ENCODE results near the gene ZNF157. TPM values are rescaled to one million over a fixed set of nuclear protein-coding genes. Genes with fewer than 3 reads are reported as not detected.

ZNF157 gene
- total and polyA plus RNA-seq, 10 of the 15 experiments (the other 5 are each of a cell fraction or from before 2014, with no cell fraction given), result 0.05 to 0.18 (median 0.12) TPM; not detected in 4

DNA sequence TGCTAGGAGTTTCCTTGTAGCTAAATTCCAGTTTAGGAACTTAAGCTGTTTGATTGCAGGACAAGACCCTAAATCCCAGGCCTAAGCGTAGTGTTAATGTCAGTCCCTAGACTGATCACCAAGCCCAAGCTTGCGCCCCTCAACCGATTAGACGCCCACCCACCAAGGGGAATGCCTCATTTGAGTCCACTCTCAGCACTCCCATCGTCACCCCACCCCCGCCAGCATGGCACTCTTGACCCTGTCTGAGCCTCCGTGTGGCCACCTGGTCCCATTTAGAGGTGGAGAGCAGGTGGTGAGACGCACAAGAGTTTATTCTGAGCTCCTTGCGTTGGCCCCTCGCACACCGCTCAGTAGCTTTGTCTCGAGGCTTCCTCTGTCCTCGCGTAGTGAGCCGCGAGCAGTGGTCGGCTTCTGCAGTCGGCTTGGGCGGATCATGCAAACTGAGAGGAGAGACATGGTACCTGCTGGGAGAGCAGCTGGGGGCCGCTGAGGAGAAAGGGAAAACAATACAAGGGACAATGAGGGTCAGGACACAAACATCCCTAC is 48.5 kb upstream of the ZNF157 start (continued):
- TF ChIP-seq, protein P1, sequence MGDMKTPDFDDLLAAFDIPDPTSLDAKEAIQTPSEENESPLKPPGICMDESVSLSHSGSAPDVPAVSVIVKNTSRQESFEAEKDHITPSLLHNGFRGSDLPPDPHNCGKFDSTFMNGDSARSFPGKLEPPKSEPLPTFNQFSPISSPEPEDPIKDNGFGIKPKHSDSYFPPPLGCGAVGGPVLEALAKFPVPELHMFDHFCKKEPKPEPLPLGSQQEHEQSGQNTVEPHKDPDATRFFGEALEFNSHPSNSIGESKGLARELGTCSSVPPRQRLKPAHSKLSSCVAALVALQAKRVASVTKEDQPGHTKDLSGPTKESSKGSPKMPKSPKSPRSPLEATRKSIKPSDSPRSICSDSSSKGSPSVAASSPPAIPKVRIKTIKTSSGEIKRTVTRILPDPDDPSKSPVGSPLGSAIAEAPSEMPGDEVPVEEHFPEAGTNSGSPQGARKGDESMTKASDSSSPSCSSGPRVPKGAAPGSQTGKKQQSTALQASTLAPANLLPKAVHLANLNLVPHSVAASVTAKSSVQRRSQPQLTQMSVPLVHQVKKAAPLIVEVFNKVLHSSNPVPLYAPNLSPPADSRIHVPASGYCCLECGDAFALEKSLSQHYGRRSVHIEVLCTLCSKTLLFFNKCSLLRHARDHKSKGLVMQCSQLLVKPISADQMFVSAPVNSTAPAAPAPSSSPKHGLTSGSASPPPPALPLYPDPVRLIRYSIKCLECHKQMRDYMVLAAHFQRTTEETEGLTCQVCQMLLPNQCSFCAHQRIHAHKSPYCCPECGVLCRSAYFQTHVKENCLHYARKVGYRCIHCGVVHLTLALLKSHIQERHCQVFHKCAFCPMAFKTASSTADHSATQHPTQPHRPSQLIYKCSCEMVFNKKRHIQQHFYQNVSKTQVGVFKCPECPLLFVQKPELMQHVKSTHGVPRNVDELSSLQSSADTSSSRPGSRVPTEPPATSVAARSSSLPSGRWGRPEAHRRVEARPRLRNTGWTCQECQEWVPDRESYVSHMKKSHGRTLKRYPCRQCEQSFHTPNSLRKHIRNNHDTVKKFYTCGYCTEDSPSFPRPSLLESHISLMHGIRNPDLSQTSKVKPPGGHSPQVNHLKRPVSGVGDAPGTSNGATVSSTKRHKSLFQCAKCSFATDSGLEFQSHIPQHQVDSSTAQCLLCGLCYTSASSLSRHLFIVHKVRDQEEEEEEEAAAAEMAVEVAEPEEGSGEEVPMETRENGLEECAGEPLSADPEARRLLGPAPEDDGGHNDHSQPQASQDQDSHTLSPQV (IDR thresholded peaks at IDR 0.05), result no peak
- TF ChIP-seq, protein P2, sequence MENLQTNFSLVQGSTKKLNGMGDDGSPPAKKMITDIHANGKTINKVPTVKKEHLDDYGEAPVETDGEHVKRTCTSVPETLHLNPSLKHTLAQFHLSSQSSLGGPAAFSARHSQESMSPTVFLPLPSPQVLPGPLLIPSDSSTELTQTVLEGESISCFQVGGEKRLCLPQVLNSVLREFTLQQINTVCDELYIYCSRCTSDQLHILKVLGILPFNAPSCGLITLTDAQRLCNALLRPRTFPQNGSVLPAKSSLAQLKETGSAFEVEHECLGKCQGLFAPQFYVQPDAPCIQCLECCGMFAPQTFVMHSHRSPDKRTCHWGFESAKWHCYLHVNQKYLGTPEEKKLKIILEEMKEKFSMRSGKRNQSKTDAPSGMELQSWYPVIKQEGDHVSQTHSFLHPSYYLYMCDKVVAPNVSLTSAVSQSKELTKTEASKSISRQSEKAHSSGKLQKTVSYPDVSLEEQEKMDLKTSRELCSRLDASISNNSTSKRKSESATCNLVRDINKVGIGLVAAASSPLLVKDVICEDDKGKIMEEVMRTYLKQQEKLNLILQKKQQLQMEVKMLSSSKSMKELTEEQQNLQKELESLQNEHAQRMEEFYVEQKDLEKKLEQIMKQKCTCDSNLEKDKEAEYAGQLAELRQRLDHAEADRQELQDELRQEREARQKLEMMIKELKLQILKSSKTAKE (IDR thresholded peaks at IDR 0.05; ENCODE audit: low read depth, poor library complexity, severe bottlenecking), result no peak
- no peak for TF ChIP-seq RCOR1 (conservative IDR thresholded peaks at IDR 0.05; ENCODE audit: low read depth, low read length)
- TF ChIP-seq SIX5 (IDR thresholded peaks at IDR 0.05; ENCODE audit: low read depth, low read length, severe bottlenecking), result no peak

DNA sequence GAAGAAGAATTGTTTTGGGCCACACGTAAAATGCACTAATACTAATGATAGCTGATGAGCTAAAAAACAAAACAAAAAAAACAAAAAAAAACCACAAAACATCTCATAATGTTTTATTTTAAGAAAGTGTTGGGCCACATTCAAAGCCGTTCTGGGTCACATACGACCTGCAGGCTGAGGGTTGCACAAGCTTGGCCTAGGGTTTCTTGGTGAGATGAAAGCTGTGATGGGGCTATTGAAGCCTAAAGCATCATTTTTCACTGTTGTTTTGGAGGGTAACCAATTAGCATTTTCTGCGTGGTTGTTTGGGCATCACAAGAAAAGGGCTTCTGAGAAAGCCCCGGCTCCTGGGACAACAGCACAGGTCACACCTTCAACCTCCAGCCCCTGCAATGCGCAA is 42.5 kb upstream of the ZNF157 start:
- no peak overlapping the region for H3K9ac ChIP-seq (ENCODE audit: control insufficient read depth, insufficient read depth, low read length)
- no peaks in the 10 kb centered on the region for H3K4me1 ChIP-seq (ENCODE audit: control insufficient read depth, insufficient read depth, low read length)
- H3K27me3 ChIP-seq (replicated peaks in 1 of 2; ENCODE audit: control insufficient read depth in 2 of 2, insufficient read depth in 2 of 2, low read length in 1 of 2), result no peaks in the 10 kb centered on the region
- H3K27ac ChIP-seq (ENCODE audit: control insufficient read depth, insufficient read depth), result no peak overlapping the region
- CTCF ChIA-PET, result no interaction called here
- SMC1A ChIA-PET (ENCODE audit: uncharacterized antibody, unreplicated experiment), result no interaction called here
- no peaks in the 10 kb centered on the region for H3K36me3 ChIP-seq (ENCODE audit: control insufficient read depth in 2 of 2, insufficient read depth in 2 of 2, low read length in 1 of 2)
- DNase-seq (ENCODE audit: low read depth, low spot score), result no peak
- FAIRE-seq, result no peak
- RAD21 ChIA-PET (ENCODE audit: unreplicated experiment), result no interaction called here
- intact Hi-C loops (cut with micrococcal nuclease; ENCODE audit: unreplicated experiment), result no loop called here
- no peaks in the 10 kb centered on the region for H3K79me2 ChIP-seq (ENCODE audit: control insufficient read depth, insufficient read depth, low read length)
- no peaks in the 10 kb centered on the region for H4K20me1 ChIP-seq (ENCODE audit: control insufficient read depth, insufficient read depth)
- H3K4me2 ChIP-seq (ENCODE audit: control insufficient read depth, insufficient read depth), result no peak overlapping the region
- POLR2A ChIA-PET, result interaction anchor here (0.6 kb wide), 1 partner anchor 62 kb away, joined by 5 read pairs; no protein-coding TSS in a partner anchor
- no peak for ATAC-seq
- no TSS peak for BruUV-seq (replicated peaks)
- in situ Hi-C loops (cut with MboI), result no loop called here
- no peaks in the 10 kb centered on the region for H3K9me3 ChIP-seq (replicated peaks; ENCODE audit: control insufficient read depth, insufficient read depth, low read length)
- H2AFZ ChIP-seq (ENCODE audit: control insufficient read depth, low read depth, low read length), result no peak overlapping the region
- 45% methylated on average over 6 of the region's 6 CpGs for WGBS (ENCODE audit: insufficient coverage, insufficient replicate concordance, low lambda C conversion rate, missing lambda C conversion rate)
- H3K4me3 ChIP-seq, result no peak overlapping the region
- TF ChIP-seq, protein P1 (IDR thresholded peaks at IDR 0.05), result no peak
- TF ChIP-seq, protein P3, sequence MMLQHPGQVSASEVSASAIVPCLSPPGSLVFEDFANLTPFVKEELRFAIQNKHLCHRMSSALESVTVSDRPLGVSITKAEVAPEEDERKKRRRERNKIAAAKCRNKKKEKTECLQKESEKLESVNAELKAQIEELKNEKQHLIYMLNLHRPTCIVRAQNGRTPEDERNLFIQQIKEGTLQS (IDR thresholded peaks at IDR 0.05; ENCODE audit: borderline replicate concordance, extremely low read depth, low read depth, low read length), result no peak
- no peak for TF ChIP-seq RBBP5 (conservative IDR thresholded peaks at IDR 0.05)
- no peak for TF ChIP-seq POLR2A (IDR thresholded peaks at IDR 0.05; ENCODE audit: low read depth, low read length)
- TF ChIP-seq, protein P4, sequence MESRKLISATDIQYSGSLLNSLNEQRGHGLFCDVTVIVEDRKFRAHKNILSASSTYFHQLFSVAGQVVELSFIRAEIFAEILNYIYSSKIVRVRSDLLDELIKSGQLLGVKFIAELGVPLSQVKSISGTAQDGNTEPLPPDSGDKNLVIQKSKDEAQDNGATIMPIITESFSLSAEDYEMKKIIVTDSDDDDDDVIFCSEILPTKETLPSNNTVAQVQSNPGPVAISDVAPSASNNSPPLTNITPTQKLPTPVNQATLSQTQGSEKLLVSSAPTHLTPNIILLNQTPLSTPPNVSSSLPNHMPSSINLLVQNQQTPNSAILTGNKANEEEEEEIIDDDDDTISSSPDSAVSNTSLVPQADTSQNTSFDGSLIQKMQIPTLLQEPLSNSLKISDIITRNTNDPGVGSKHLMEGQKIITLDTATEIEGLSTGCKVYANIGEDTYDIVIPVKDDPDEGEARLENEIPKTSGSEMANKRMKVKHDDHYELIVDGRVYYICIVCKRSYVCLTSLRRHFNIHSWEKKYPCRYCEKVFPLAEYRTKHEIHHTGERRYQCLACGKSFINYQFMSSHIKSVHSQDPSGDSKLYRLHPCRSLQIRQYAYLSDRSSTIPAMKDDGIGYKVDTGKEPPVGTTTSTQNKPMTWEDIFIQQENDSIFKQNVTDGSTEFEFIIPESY (IDR thresholded peaks at IDR 0.05), result no peak
- TF ChIP-seq POU2F2 (IDR thresholded peaks at IDR 0.05; ENCODE audit: borderline replicate concordance, low read depth, low read length), result no peak
